HG02943 (cell line): ENCODE measurements around the gene LRRC52.
A peak's percentile ranks its signal among the peaks of the same experiment; 100 is the strongest.
"Not testable (repeated sequence)": the region's sequence is repeated elsewhere in the genome, so short reads cannot be mapped to it uniquely, and the experiment has no call there.

Experiments used
- ATAC-seq: cut with Tn5 transposase; IDR thresholded peaks from one replicate; pipeline ENCODE4 v1.9.1; 2021; ENCODE audit warnings: mild to moderate bottlenecking, low read depth, moderate library complexity; ENCODE audit not compliant: unreplicated experiment

The LRRC52 gene

GRCh38 chr1:165580931-165581871 is 37.4 kb downstream of the LRRC52 start:
- no peak for ATAC-seq

- no peak for ATAC-seq
Measured at GRCh38 chr1:165581926-165582325, 38.1 kb downstream of the LRRC52 start.

DNA sequence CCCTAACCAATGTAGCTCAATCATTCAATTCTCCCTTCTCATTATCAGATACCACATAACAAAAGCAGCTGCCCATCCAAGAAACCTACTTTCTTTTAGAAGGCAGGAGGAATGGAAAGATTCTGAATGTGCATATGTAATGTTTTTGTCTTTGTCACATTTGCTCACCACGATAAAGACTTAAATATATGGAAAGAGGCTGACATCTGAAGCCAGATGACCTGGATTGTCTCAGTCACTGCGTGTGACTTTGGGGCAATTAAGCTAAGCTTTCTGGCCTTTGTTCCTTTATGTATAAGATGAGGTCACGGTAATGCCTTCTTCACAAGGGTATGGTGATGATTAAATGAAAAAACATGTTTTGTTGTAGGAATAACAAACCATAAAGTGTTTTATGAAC is 42.6 kb downstream of the LRRC52 start:
- no peak for ATAC-seq

- not testable (repeated sequence) for ATAC-seq
Measured at GRCh38 chr1:165591391-165591790, 47.6 kb downstream of the LRRC52 start.

DNA sequence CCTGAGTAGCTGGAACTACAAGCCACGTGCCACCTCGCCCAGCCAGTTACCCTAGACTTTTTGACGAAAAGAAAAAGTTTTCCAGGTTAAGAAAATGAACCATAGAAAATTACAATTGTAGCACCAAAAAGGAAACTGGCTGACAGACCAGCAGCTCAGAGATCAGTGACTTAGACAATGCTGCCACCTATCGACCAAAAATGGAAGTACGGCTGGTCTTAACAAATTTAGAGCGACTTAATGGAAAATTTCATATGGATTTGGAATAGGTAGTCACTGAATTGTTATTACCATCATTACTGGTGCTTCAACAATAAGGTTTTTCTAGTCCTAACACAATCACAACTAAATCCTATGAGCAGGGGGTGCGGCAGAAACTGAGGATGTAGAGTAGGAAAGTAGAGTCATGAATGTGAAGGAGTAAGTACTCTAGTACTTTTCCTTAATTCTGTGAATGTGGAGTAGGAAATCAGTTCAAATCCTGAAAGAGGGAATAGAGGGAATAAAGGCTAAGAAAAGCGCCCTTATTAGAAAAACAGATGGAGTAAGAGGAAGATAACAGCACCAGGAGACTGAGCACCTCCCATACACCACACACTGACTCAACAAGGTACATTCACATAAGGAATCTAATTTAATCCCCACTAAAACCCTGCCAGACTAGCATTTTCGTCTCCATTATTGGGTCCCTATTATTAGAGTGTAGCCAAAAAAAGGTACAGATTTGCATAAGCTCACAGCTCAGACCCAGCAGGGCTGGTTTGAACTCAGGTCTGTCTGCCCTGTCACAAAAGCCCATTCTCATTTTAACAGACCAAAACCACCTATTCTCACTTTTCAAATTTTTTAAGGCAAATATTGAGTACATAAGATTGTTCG is 49.4 kb downstream of the LRRC52 start:
- peak; percentile 48 for ATAC-seq

- no peak for ATAC-seq
Measured at GRCh38 chr1:165595246-165595938, 51.6 kb downstream of the LRRC52 start.

DNA sequence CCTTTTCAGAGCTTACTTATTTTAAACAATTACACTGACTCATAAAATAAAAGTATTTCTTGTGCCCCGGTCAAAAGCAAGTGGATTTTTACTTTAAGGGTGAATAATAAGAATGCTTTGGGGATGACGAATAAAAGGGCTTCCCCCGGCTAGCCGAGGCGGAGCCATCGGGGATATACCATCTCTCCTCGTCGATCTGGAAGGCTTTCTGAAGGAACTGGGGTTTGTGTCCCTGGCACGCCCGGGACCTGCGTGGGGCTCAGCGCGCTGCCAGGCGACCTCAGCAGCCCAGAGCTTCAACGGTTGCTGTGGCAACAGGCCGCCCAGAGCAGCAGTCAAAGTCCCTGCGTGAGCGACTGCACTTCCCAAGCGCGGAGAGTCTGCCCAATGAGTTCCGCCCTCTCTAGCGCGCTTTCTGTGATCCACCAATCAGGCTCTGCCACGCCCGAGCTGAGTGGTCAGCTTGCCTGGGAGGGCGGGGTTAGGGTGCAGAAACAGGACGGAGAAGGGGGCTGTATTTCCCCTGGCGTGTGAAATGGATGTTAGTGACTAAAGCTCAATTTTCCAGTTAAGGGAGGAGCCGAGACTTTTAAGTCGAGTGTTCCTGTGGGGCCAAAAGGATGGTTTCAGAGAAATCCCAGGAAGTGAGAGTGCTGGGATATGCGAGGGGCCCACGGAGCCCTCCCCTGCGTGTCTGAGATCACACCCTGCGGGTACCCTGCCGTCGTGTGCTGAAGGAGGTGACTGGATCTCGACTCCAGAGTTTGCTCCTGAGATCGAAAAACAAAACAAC is 54.3 kb downstream of the LRRC52 start:
- ATAC-seq: peak; percentile 98

GRCh38 chr1:165598676-165599059 is 54.9 kb downstream of the LRRC52 start:
- ATAC-seq: no peak

DNA sequence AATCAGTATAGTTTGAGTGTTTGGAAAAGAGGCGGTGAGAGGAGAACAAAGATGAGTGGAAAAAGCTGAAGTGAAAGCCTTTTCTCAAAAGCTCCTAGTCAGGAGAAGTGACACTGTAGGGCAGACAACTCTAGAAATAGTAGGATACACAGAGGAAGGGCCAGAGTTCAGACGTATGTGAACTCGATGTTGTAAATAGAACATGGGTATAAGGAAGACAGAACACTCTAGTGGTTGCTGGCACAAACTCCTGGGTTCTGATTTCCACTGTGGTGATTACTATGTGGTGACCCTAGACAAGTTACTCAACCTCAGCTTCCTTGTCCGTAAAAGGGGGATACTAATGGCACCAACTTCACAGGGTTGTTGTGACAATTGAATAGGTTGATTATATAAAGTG is 57.0 kb downstream of the LRRC52 start:
- no peak for ATAC-seq

- ATAC-seq: no peak
Measured at GRCh38 chr1:165603810-165604209, 60.0 kb downstream of the LRRC52 start.

- ATAC-seq: no peak
Measured at GRCh38 chr1:165605246-165605645, 61.4 kb downstream of the LRRC52 start.

DNA sequence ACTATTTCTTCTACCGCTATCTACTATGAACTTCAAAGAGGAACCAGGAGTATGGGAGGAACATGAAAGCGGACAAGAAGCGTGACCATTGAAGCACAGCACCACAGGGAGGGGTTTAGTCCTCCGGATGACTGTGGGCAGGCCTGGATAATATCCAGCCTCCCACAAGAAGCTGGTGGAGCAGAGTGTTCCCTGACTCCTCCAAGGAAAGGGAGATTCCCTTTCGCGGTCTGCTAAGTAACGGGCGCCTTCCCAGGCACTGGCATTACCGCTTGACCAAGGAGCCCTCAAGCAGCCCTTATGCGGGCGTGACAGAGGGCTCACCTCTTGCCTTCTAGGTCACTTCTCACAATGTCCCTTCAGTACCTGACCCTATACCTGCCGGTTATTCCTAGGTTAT is 62.9 kb downstream of the LRRC52 start:
- not testable (repeated sequence) for ATAC-seq

GRCh38 chr1:165610866-165611265 is 67.1 kb downstream of the LRRC52 start:
- no peak for ATAC-seq

GRCh38 chr1:165612062-165612461 is 68.3 kb downstream of the LRRC52 start:
- ATAC-seq: no peak
